Thyroid gland (tissue), 4 donors: ENCODE measurements around the gene NAV3.

Source experiments
- CTCF ChIP-seq, 6 experiments: fragments of 200-600 bp in 3 of 6; fragments of 450-650 bp in 3 of 6; sonication (generic) in 3 of 6; IDR thresholded peaks; one replicate each; pipeline ENCODE4 v1.5.1; 2016 to 2019; ENCODE audit warnings: antibody characterized with exemption in 6 of 6, mild to moderate bottlenecking in 2 of 6, inconsistent platforms in 1 of 6, moderate library complexity in 1 of 6
- POLR2A ChIP-seq, 2 donors: fragments of 450-650 bp; IDR thresholded peaks; one replicate each; pipeline ENCODE4 v1.6.1; 2017; ENCODE audit warnings: antibody characterized with exemption in 2 of 2, mild to moderate bottlenecking in 2 of 2, moderate library complexity in 1 of 2

DNA sequence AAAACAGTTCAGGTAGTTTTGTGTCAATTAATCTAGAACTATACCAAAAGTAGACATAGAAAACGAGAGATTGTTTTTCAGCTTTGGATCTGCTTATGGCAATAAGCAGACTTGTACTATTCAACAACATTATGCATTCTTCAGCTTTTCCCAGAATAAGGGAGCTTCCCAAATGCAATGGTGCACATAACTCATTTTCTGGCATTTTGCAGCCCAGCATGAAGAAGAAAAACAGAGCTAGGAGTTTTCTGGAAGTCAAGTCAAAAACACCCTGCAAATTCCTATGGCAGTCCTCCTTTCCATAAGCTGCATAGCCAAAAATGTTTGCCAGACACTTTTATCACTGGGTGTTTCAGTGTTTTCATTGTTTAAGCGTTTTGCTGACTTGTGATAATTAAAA, 314.7 kb downstream of the NAV3 start:
- TF ChIP-seq CTCF (IDR thresholded peaks at IDR 0.05) (no peak), POLR2A (IDR thresholded peaks at IDR 0.05) (no peak)
